Neural cell (in vitro differentiated cells): ENCODE data around the gene HPDL.

ENCODE experiments used
- CTCF ChIP-seq: fragments of 450-650 bp; IDR thresholded peaks from 2 replicates; pipeline ENCODE4 v1.5.1; 2014; ENCODE audit warnings: antibody characterized with exemption, mild to moderate bottlenecking, moderate library complexity; ENCODE audit not compliant: poor library complexity, severe bottlenecking
- EP300 ChIP-seq: fragments of 450-650 bp; conservative IDR thresholded peaks from 2 replicates; pipeline ENCODE4 v1.6.1; 2014; ENCODE audit warnings: antibody characterized with exemption, mild to moderate bottlenecking, moderate library complexity; ENCODE audit not compliant: poor library complexity, severe bottlenecking
- EZH2 ChIP-seq: fragments of 200-600, 300-800 bp; shearing (Covaris generic), sonication (generic); IDR thresholded peaks from 2 replicates; pipeline ENCODE4 v1.6.1; 2014; ENCODE audit warnings: antibody characterized with exemption, low read length, borderline replicate concordance, mild to moderate bottlenecking; ENCODE audit not compliant: insufficient read depth, poor library complexity, severe bottlenecking
- POLR2AphosphoS5 ChIP-seq: IDR thresholded peaks from 2 replicates; pipeline ENCODE4 v1.6.1; 2012
- RAD21 ChIP-seq: fragments of 450-650 bp; conservative IDR thresholded peaks from 2 replicates; pipeline ENCODE4 v1.6.1; 2014; ENCODE audit warnings: antibody characterized with exemption, mild to moderate bottlenecking, moderate library complexity
- SMC3 ChIP-seq: fragments of 450-650 bp; conservative IDR thresholded peaks from 2 replicates; pipeline ENCODE4 v1.6.1; 2014; ENCODE audit warnings: antibody characterized with exemption, mild to moderate bottlenecking, moderate library complexity; ENCODE audit not compliant: poor library complexity
- TAF1 ChIP-seq: IDR thresholded peaks from 2 replicates; pipeline ENCODE4 v1.6.1; 2012; ENCODE audit warnings: low read depth
- TF ChIP-seq, protein P1 (sequence below): IDR thresholded peaks from 2 replicates; pipeline ENCODE4 v1.6.1; 2012; ENCODE audit warnings: borderline replicate concordance

DNA sequence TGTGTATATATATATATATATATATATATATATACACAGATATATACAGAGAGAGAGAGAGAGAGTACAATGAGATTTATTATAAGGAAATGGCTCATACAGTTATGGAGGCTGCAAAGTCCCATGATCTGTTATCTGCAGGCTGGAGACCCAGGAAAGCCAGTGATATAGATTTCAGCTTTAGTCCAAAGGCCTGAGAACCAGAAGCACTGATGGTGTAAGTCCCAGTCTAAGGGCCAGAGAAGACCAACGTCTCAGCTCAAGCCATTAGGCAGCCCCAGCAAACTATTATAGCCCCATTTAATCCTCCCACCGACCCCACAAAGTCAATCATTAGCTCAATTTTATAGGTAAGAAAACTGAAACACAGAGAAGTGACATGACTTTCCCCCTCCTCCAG, 35.0 kb upstream of the HPDL start:
- TF ChIP-seq CTCF (no peak), EZH2 (no peak), POLR2AphosphoS5 (no peak), RAD21 (no peak), SMC3 (no peak), EP300 (no peak), TAF1 (no peak)
- TF ChIP-seq, protein P1, sequence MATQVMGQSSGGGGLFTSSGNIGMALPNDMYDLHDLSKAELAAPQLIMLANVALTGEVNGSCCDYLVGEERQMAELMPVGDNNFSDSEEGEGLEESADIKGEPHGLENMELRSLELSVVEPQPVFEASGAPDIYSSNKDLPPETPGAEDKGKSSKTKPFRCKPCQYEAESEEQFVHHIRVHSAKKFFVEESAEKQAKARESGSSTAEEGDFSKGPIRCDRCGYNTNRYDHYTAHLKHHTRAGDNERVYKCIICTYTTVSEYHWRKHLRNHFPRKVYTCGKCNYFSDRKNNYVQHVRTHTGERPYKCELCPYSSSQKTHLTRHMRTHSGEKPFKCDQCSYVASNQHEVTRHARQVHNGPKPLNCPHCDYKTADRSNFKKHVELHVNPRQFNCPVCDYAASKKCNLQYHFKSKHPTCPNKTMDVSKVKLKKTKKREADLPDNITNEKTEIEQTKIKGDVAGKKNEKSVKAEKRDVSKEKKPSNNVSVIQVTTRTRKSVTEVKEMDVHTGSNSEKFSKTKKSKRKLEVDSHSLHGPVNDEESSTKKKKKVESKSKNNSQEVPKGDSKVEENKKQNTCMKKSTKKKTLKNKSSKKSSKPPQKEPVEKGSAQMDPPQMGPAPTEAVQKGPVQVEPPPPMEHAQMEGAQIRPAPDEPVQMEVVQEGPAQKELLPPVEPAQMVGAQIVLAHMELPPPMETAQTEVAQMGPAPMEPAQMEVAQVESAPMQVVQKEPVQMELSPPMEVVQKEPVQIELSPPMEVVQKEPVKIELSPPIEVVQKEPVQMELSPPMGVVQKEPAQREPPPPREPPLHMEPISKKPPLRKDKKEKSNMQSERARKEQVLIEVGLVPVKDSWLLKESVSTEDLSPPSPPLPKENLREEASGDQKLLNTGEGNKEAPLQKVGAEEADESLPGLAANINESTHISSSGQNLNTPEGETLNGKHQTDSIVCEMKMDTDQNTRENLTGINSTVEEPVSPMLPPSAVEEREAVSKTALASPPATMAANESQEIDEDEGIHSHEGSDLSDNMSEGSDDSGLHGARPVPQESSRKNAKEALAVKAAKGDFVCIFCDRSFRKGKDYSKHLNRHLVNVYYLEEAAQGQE = no peak
